HCT116 (cell line): ENCODE measurements around the gene SOX1. TPM values are rescaled to one million over a fixed set of nuclear protein-coding genes. Genes with fewer than 3 reads are reported as not detected.

Experiments used
- ATAC-seq: fragments of 200-7000 bp; cut with Tn5 transposase; 2 replicates; pipeline ENCODE4 v1.9.1; 2020; ENCODE audit warnings: mild to moderate bottlenecking, moderate library complexity
- BruUV-seq: library from RNA; stranded (reverse); fragments of 400-500 nt; replicated peaks from 2 replicates; lab custom pipeline; 2021; lab: Mats Ljungman, UMichigan
- CTCF ChIA-PET: fragments of 300-600 bp; sonication (Branson Sonifier 250); formaldehyde crosslinking; loops from one replicate; lab custom pipeline; 2021; ENCODE audit warnings: antibody characterized with exemption; lab: Charles Lee
- POLR2A ChIA-PET: fragments of 300-600, 350-600 bp; sonication (Branson Sonifier 250); formaldehyde crosslinking; loops from one replicate; lab custom pipeline; 2021; ENCODE audit warnings: antibody characterized with exemption; lab: Charles Lee
- RAD21 ChIA-PET, 2 experiments: fragments of 300-600 bp; sonication (Branson Sonifier 250); formaldehyde crosslinking; loops; one replicate each; lab custom pipeline; 2023; ENCODE audit warnings: low total read pairs in 2 of 2; ENCODE audit not compliant: uncharacterized antibody in 2 of 2, unreplicated experiment in 2 of 2, low non-redundant PET in 1 of 2; lab: Charles Lee
- DNase-seq: peaks from one replicate; pipeline ENCODE4 v3.0.0-alpha.2; 2010; ENCODE audit warnings: low read depth, low spot score
- H2AFZ ChIP-seq: fragments of 200-600 bp; shearing (Covaris generic), sonication (generic); 2 replicates; pipeline ENCODE4 v1.6.1; 2017; ENCODE audit warnings: low read depth, mixed run types, mixed read lengths, antibody characterized with exemption, low read length; ENCODE audit not compliant: poor library complexity, severe bottlenecking
- H3K27ac ChIP-seq: 2 replicates; pipeline ENCODE4 v1.5.1; 2012; ENCODE audit warnings: low read depth, low read length
- H3K27me3 ChIP-seq: fragments of 200-600 bp; sonication (generic); 2 replicates; pipeline ENCODE4 v1.6.1; 2016; ENCODE audit warnings: mixed run types, low read length, mixed read lengths; ENCODE audit not compliant: insufficient read depth
- H3K36me3 ChIP-seq, 2 experiments: fragments of 200-500 bp in 1 of 2; fragments of 200-600 bp in 1 of 2; sonication (Bioruptor generic) in 1 of 2; sonication (generic) in 1 of 2; 2 replicates each; pipeline versions ENCODE4 v1.5.1 to v1.6.1; 2014 to 2016; ENCODE audit warnings: low read length in 2 of 2, inconsistent platforms in 1 of 2, mixed read lengths in 1 of 2, mixed run types in 1 of 2; ENCODE audit not compliant: insufficient read depth in 2 of 2, control insufficient read depth in 1 of 2
- H3K4me1 ChIP-seq, 2 experiments: fragments of 200-600 bp in 1 of 2; sonication (generic) in 1 of 2; 2 replicates each; pipeline versions ENCODE4 v1.5.1 to v1.6.1; 2012 to 2017; ENCODE audit warnings: low read length in 2 of 2, inconsistent platforms in 1 of 2, mild to moderate bottlenecking in 1 of 2, mixed read lengths in 1 of 2, mixed run types in 1 of 2, moderate library complexity in 1 of 2; ENCODE audit not compliant: insufficient read depth in 2 of 2, control insufficient read depth in 1 of 2
- H3K4me2 ChIP-seq: fragments of 200-600 bp; sonication (generic); 2 replicates; pipeline ENCODE4 v1.6.1; 2017; ENCODE audit warnings: mixed run types, low read length, mixed read lengths
- H3K4me3 ChIP-seq, 2 experiments: fragments of 200-600 bp in 1 of 2; sonication (generic) in 1 of 2; replicated peaks in 1 of 2; 2 replicates each; pipeline ENCODE4 v1.5.1; 2011 to 2016; ENCODE audit warnings: low read length in 2 of 2, control low read depth in 1 of 2, low read depth in 1 of 2, mild to moderate bottlenecking in 1 of 2, mixed read lengths in 1 of 2, mixed run types in 1 of 2
- H3K79me2 ChIP-seq: fragments of 200-600 bp; sonication (generic); 2 replicates; pipeline ENCODE4 v1.6.1; 2017; ENCODE audit warnings: mild to moderate bottlenecking, mixed run types, low read length, moderate library complexity, mixed read lengths; ENCODE audit not compliant: insufficient read depth
- H3K9ac ChIP-seq: fragments of 200-600 bp; sonication (generic); 2 replicates; pipeline ENCODE4 v1.6.1; 2016; ENCODE audit warnings: low read length, mixed read lengths
- H3K9me2 ChIP-seq: fragments of 200-600 bp; sonication (generic), shearing (Covaris generic); 2 replicates; pipeline ENCODE4 v1.6.1; 2017; ENCODE audit warnings: mixed run types, mild to moderate bottlenecking, moderate library complexity; ENCODE audit not compliant: insufficient read depth
- H3K9me3 ChIP-seq, 2 experiments: fragments of 200-500 bp in 1 of 2; fragments of 200-600 bp in 1 of 2; sonication (Bioruptor generic) in 1 of 2; sonication (generic) in 1 of 2; 2 replicates each; pipeline ENCODE4 v1.6.1; 2014 to 2017; ENCODE audit warnings: low read length in 2 of 2, mixed read lengths in 2 of 2, inconsistent platforms in 1 of 2, low read depth in 1 of 2, mild to moderate bottlenecking in 1 of 2, mixed run types in 1 of 2, moderate library complexity in 1 of 2; ENCODE audit not compliant: control insufficient read depth in 1 of 2, insufficient read depth in 1 of 2
- H4K20me1 ChIP-seq: fragments of 200-600 bp; sonication (generic), shearing (Covaris generic); 2 replicates; pipeline ENCODE4 v1.6.1; 2017; ENCODE audit warnings: mixed run types, mild to moderate bottlenecking, moderate library complexity; ENCODE audit not compliant: insufficient read depth
- ATF3 ChIP-seq: IDR thresholded peaks from 2 replicates; pipeline ENCODE4 v1.6.1; 2012
- EGR1 ChIP-seq: IDR thresholded peaks from 2 replicates; pipeline ENCODE4 v1.6.1; 2012; ENCODE audit warnings: low read depth
- EZH2phosphoT487 ChIP-seq: fragments of 200-600 bp; IDR thresholded peaks from 2 replicates; pipeline ENCODE4 v1.6.1; 2018; ENCODE audit warnings: antibody characterized with exemption, borderline replicate concordance
- POLR2AphosphoS5 ChIP-seq: IDR thresholded peaks from 2 replicates; pipeline ENCODE4 v1.6.1; 2011; ENCODE audit warnings: mild to moderate bottlenecking, low read depth, low read length, moderate library complexity
- RAD21 ChIP-seq: IDR thresholded peaks from 2 replicates; pipeline ENCODE4 v1.6.1; 2012; ENCODE audit warnings: low read depth, mild to moderate bottlenecking
- REST ChIP-seq: IDR thresholded peaks from 2 replicates; pipeline ENCODE4 v1.6.1; 2012; ENCODE audit warnings: low read depth
- SRF ChIP-seq: IDR thresholded peaks from 2 replicates; pipeline ENCODE4 v1.6.1; 2012; ENCODE audit warnings: low read depth
- YY1 ChIP-seq: IDR thresholded peaks from 2 replicates; pipeline ENCODE4 v1.6.1; 2011; ENCODE audit warnings: low read length, low read depth, moderate library complexity, mild to moderate bottlenecking; ENCODE audit not compliant: insufficient replicate concordance; ENCODE audit errors: extremely low read depth
- ZBTB33 ChIP-seq: IDR thresholded peaks from 2 replicates; pipeline ENCODE4 v1.6.1; 2011; ENCODE audit warnings: mild to moderate bottlenecking, low read length, moderate library complexity; ENCODE audit not compliant: insufficient replicate concordance; ENCODE audit errors: extremely low read depth
- ZFX ChIP-seq: fragments of 450-650 bp; IDR thresholded peaks from 2 replicates; pipeline ENCODE4 v1.6.1; 2017
- intact Hi-C: fragments of 100-400 bp; cut with micrococcal nuclease; formaldehyde crosslinking; loops from 2 replicates; pipeline ENCODE4 v1.10.0; 2022
- total RNA-seq: library from RNA; stranded (reverse); gene quantifications from one replicate; pipeline ENCODE4 v1.2.1, GENCODE V29; 2021; ENCODE audit not compliant: unreplicated experiment
- TF ChIP-seq, protein P1 (sequence below), 3 experiments: fragments of 200-600 bp in 1 of 3; sonication (generic) in 1 of 3; IDR thresholded peaks in 2 of 3; conservative IDR thresholded peaks in 1 of 3; 2 replicates each; pipeline ENCODE4 v1.5.1; 2012 to 2017; ENCODE audit warnings: low read depth in 2 of 3, low read length in 2 of 3, antibody characterized with exemption in 1 of 3, borderline replicate concordance in 1 of 3, control low read depth in 1 of 3, mild to moderate bottlenecking in 1 of 3, mixed read lengths in 1 of 3, mixed run types in 1 of 3, moderate library complexity in 1 of 3; ENCODE audit not compliant: insufficient read depth in 1 of 3

Gene SOX1
- total RNA-seq, 1 experiment from 2014 or later = not detected

GRCh38 chr13:112119192-112120030 is 52.5 kb downstream of the SOX1 start:
- intact Hi-C loops = no loop called here
- ATAC-seq (no peak), DNase-seq (no peak)
- Histone ChIP-seq H3K9ac (no peak overlapping the region), H3K4me1 (peaks cover 0 to 3% of the 10 kb centered on the region in 2 experiments; a peak in 1 of 4 replicates), H2AFZ (no peak overlapping the region), H3K4me2 (no peak overlapping the region), H3K9me2 (no peaks in the 10 kb centered on the region), H3K9me3 (no peaks in the 10 kb centered on the region), H3K36me3 (no peaks in the 10 kb centered on the region), H3K27ac (no peak overlapping the region), H4K20me1 (no peaks in the 10 kb centered on the region), H3K27me3 (0 out of 2 replicates have a peak, but pooled peaks cover 15% of the 10 kb centered on the region), H3K79me2 (no peaks in the 10 kb centered on the region), H3K4me3 (no peak overlapping the region)
- ChIA-PET POLR2A (no interaction called here), RAD21 (no interaction called here), CTCF (no interaction called here)
- BruUV-seq = no TSS peak
- TF ChIP-seq ZFX (no peak), EZH2phosphoT487 (no peak), RAD21 (no peak), ATF3 (no peak), YY1 (no peak), REST (no peak), SRF (no peak), POLR2AphosphoS5 (no peak), EGR1 (no peak), ZBTB33 (no peak)
- TF ChIP-seq, protein P1, sequence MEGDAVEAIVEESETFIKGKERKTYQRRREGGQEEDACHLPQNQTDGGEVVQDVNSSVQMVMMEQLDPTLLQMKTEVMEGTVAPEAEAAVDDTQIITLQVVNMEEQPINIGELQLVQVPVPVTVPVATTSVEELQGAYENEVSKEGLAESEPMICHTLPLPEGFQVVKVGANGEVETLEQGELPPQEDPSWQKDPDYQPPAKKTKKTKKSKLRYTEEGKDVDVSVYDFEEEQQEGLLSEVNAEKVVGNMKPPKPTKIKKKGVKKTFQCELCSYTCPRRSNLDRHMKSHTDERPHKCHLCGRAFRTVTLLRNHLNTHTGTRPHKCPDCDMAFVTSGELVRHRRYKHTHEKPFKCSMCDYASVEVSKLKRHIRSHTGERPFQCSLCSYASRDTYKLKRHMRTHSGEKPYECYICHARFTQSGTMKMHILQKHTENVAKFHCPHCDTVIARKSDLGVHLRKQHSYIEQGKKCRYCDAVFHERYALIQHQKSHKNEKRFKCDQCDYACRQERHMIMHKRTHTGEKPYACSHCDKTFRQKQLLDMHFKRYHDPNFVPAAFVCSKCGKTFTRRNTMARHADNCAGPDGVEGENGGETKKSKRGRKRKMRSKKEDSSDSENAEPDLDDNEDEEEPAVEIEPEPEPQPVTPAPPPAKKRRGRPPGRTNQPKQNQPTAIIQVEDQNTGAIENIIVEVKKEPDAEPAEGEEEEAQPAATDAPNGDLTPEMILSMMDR (IDR thresholded peaks at IDR 0.05 in 2 of 3, conservative IDR thresholded peaks at IDR 0.05 in 1 of 3; ENCODE audit: borderline replicate concordance in 1 of 3, insufficient read depth in 1 of 3, low read depth in 2 of 3, low read length in 2 of 3) = no peak
